Fibroblast of lung (primary cell): ENCODE data around the gene AGAP1.

Source experiments
- EZH2 ChIP-seq: IDR thresholded peaks from 2 replicates; pipeline ENCODE4 v1.5.1; 2012; ENCODE audit warnings: low read length, control low read depth, mild to moderate bottlenecking; ENCODE audit errors: missing control alignments
- TF ChIP-seq, protein P1 (sequence below), 2 donors: IDR thresholded peaks in 1 of 2; conservative IDR thresholded peaks in 1 of 2; 1 replicate in 1 of 2; 2 replicates in 1 of 2; pipeline ENCODE4 v1.5.1; 2011 to 2012; ENCODE audit warnings: low read length in 2 of 2, control low read depth in 1 of 2, inconsistent platforms in 1 of 2, low read depth in 1 of 2, mild to moderate bottlenecking in 1 of 2

DNA sequence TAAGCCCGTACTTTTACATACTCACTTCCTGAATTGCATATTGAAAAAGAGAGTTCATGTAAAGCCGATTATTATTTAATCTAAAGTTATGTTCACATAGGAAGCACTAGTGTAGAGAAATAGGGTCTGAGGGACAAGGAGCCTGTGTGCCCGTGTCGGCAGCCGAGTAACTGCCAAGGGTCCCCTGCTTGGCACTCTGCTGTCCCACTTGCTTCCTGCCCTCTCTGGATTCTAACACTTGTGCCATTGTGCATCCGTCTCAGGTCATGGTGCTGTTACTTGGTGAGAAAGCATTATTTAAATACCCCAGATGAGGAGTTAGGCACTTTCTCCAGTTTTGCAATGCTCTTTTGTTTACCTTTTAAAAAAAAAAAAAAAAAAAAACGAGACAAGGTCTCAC, 236.3 kb downstream of the AGAP1 start:
- TF ChIP-seq, protein P1, sequence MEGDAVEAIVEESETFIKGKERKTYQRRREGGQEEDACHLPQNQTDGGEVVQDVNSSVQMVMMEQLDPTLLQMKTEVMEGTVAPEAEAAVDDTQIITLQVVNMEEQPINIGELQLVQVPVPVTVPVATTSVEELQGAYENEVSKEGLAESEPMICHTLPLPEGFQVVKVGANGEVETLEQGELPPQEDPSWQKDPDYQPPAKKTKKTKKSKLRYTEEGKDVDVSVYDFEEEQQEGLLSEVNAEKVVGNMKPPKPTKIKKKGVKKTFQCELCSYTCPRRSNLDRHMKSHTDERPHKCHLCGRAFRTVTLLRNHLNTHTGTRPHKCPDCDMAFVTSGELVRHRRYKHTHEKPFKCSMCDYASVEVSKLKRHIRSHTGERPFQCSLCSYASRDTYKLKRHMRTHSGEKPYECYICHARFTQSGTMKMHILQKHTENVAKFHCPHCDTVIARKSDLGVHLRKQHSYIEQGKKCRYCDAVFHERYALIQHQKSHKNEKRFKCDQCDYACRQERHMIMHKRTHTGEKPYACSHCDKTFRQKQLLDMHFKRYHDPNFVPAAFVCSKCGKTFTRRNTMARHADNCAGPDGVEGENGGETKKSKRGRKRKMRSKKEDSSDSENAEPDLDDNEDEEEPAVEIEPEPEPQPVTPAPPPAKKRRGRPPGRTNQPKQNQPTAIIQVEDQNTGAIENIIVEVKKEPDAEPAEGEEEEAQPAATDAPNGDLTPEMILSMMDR (conservative IDR thresholded peaks at IDR 0.05 in 1 of 2, IDR thresholded peaks at IDR 0.05 in 1 of 2; ENCODE audit: low read depth in 1 of 2, low read length in 2 of 2) = no peak
- no peak for TF ChIP-seq EZH2
